DOHH2 (cell line): ENCODE results near the gene CENPH.
"Not testable (repeated sequence)": the region's sequence is repeated elsewhere in the genome, so short reads cannot be mapped to it uniquely, and the experiment has no call there.

Source experiments
- H3F3A ChIP-seq: fragments of 200-600 bp; sonication (generic), shearing (Covaris generic); 2 replicates; pipeline ENCODE4 v1.6.0; 2016; ENCODE audit warnings: antibody characterized with exemption, mild to moderate bottlenecking; ENCODE audit not compliant: control insufficient read depth, insufficient read depth
- H3K27ac ChIP-seq: fragments of 200-600 bp; sonication (generic); 2 replicates; pipeline ENCODE4 v1.5.1; 2014; ENCODE audit warnings: low read depth, mild to moderate bottlenecking, low read length, moderate library complexity
- H3K27me3 ChIP-seq: fragments of 200-600 bp; sonication (generic); 2 replicates; pipeline ENCODE4 v1.6.1; 2014; ENCODE audit warnings: mild to moderate bottlenecking, low read length, mixed read lengths; ENCODE audit not compliant: control insufficient read depth
- H3K36me3 ChIP-seq: fragments of 200-600 bp; sonication (generic); 2 replicates; pipeline ENCODE4 v1.6.1; 2014; ENCODE audit warnings: mild to moderate bottlenecking, low read length, moderate library complexity, mixed read lengths; ENCODE audit not compliant: control insufficient read depth
- H3K4me1 ChIP-seq: fragments of 200-600 bp; sonication (generic); 2 replicates; pipeline ENCODE4 v1.6.1; 2014; ENCODE audit warnings: mild to moderate bottlenecking, low read length, mixed read lengths; ENCODE audit not compliant: control insufficient read depth
- H3K4me2 ChIP-seq: fragments of 200-600 bp; sonication (generic); 2 replicates; pipeline ENCODE4 v1.6.0; 2014; ENCODE audit warnings: mild to moderate bottlenecking, low read length, moderate library complexity
- H3K4me3 ChIP-seq: fragments of 200-600 bp; sonication (generic); 2 replicates; pipeline ENCODE4 v1.5.1; 2014; ENCODE audit warnings: mild to moderate bottlenecking, low read length, mixed read lengths
- H3K79me2 ChIP-seq: fragments of 200-600 bp; sonication (generic); 2 replicates; pipeline ENCODE4 v1.6.1; 2014; ENCODE audit warnings: mild to moderate bottlenecking, low read length, mixed read lengths; ENCODE audit not compliant: control insufficient read depth
- H3K9me2 ChIP-seq: fragments of 200-600 bp; sonication (generic); replicated peaks from 2 replicates; pipeline ENCODE4 v1.6.1; 2014; ENCODE audit warnings: mild to moderate bottlenecking, low read length, mixed read lengths; ENCODE audit not compliant: control insufficient read depth
- H3K9me3 ChIP-seq: fragments of 200-600 bp; sonication (generic); 2 replicates; pipeline ENCODE4 v1.6.1; 2014; ENCODE audit warnings: antibody characterized with exemption, low read length, mixed read lengths; ENCODE audit not compliant: control insufficient read depth, insufficient read depth
- H4K20me1 ChIP-seq: fragments of 200-600 bp; sonication (generic); 2 replicates; pipeline ENCODE4 v1.6.0; 2014; ENCODE audit warnings: low read depth, mild to moderate bottlenecking, antibody characterized with exemption, low read length, moderate library complexity; ENCODE audit not compliant: control insufficient read depth, insufficient read depth
- CTCF ChIP-seq: fragments of 200-600 bp; sonication (generic); IDR thresholded peaks from one replicate; pipeline ENCODE4 v1.5.1; 2014; ENCODE audit warnings: antibody characterized with exemption, mild to moderate bottlenecking, low read depth, low read length; ENCODE audit not compliant: poor library complexity, severe bottlenecking
- EZH2phosphoT487 ChIP-seq: fragments of 200-600 bp; sonication (generic); IDR thresholded peaks from 2 replicates; pipeline ENCODE4 v1.6.1; 2017; ENCODE audit warnings: borderline replicate concordance, mild to moderate bottlenecking, antibody characterized with exemption, low read length, moderate library complexity, mixed read lengths

Gene CENPH

GRCh38 chr5:69231851-69232250 is 42.5 kb downstream of the CENPH start:
- Histone ChIP-seq H3F3A (peaks cover 10% of the 10 kb centered on the region), H3K36me3 (peaks cover 37% of the 10 kb centered on the region), H3K4me1 (peaks cover 15% of the 10 kb centered on the region), H3K9me3 (no peaks in the 10 kb centered on the region), H3K79me2 (peaks cover 18% of the 10 kb centered on the region), H3K9me2 (no peaks in the 10 kb centered on the region), H3K4me2 (no peak overlapping the region), H3K27ac (no peak overlapping the region), H3K4me3 (no peak overlapping the region), H4K20me1 (no peaks in the 10 kb centered on the region), H3K27me3 (no peaks in the 10 kb centered on the region)
- TF ChIP-seq CTCF (no peak), EZH2phosphoT487 (no peak)

DNA sequence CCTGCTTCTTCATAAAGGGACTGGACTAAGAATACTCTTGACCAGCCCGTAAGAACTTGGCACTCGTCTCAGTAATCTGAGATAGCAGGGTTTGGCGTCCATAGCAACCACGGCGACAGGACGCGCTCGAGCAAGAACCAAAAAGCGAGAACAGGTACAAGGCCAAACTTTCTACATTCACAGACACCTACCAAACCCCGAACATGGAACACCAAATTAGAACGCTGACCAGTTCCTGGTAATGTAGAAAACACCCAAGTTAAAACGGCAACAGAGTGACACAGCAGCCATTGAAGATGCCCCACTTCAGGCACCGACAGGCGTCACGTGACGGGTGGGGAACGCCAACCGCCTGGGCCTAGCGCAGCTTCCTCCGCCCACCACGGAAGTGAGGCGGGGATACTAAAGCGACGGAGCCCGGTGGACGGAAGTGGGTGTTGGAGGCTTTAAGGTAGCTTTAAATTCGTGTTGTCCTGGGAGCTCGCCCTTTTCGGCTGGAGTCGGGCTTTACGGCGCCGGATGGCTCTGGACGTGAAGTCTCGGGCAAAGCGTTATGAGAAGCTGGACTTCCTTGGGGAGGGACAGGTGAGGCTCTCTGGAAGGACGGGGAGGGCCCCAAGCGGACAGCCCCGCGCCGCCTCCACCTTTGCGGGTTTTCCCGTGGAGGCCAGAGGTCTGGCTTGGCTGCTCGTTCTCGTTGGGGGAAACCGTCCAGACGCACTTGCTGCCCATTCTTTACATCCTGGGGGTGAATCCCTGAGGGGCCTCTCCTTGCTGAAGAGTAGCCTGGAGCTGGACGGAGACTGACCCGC is 45.3 kb downstream of the CENPH start, which contains the start of gene CDK7:
Gene CDK7 (plus strand): TSS at position 430 of the 812 bp plus-strand sequence. CDS start 90 bp downstream, at position 520.
- H3K4me1 ChIP-seq: peaks cover 21% of the 10 kb centered on the region
- 0 out of 2 replicates have a peak within 1 kb of the TSS, but pooled peaks have one; percentile 16 for H3K27ac ChIP-seq
- H3F3A ChIP-seq: 0 out of 2 replicates have a peak, but pooled peaks cover 8% of the 10 kb centered on the region
- H3K27me3 ChIP-seq: no peaks in the 10 kb centered on the region
- H3K9me3 ChIP-seq: no peaks in the 10 kb centered on the region
- peaks cover 40% of the 10 kb centered on the region for H3K79me2 ChIP-seq
- peak within 1 kb of the TSS; percentile 82 for H3K4me3 ChIP-seq
- peak within 1 kb of the TSS; percentile 87 for H3K4me2 ChIP-seq
- no peaks in the 10 kb centered on the region for H3K9me2 ChIP-seq
- H4K20me1 ChIP-seq: no peaks in the 10 kb centered on the region; the same call in 1 of the 2 replicates
- TF ChIP-seq CTCF: no peak
- no peak for TF ChIP-seq EZH2phosphoT487
- H3K36me3 ChIP-seq: peaks cover 38% of the 10 kb centered on the region

- peaks cover 47% of the 10 kb centered on the region for H3K36me3 ChIP-seq
- not testable (repeated sequence) for H4K20me1 ChIP-seq, H3F3A ChIP-seq, H3K4me3 ChIP-seq, H3K27me3 ChIP-seq, H3K9me2 ChIP-seq, H3K9me3 ChIP-seq, H3K27ac ChIP-seq
- peaks cover 57% of the 10 kb centered on the region for H3K79me2 ChIP-seq
- H3K4me2 ChIP-seq: peak overlapping the region; percentile 17
- H3K4me1 ChIP-seq: peaks cover 21% of the 10 kb centered on the region
These were observed 47.4 kb downstream of the CENPH start for GRCh38 chr5:69236733-69237132.

- no peaks in the 10 kb centered on the region for H3K9me2 ChIP-seq
- H3F3A ChIP-seq: peaks cover 3% of the 10 kb centered on the region; the same call in 1 of the 2 replicates
- peaks cover 3% of the 10 kb centered on the region; the same call in 1 of the 2 replicates for H3K9me3 ChIP-seq
- H3K27me3 ChIP-seq: no peaks in the 10 kb centered on the region
- TF ChIP-seq EZH2phosphoT487 (no peak), CTCF (no peak)
- H3K36me3 ChIP-seq: peaks cover 56% of the 10 kb centered on the region
- H3K79me2 ChIP-seq: peaks cover 69% of the 10 kb centered on the region
- H3K4me1 ChIP-seq: peaks cover 21% of the 10 kb centered on the region
- H4K20me1 ChIP-seq: no peaks in the 10 kb centered on the region; the same call in 1 of the 2 replicates
- peak overlapping the region; percentile 17; the same call in 1 of the 2 replicates for H3K4me2 ChIP-seq
- H3K4me3 ChIP-seq: no peak overlapping the region
- H3K27ac ChIP-seq: no peak overlapping the region
These were observed 48.5 kb downstream of the CENPH start for GRCh38 chr5:69237877-69238276.
